HepG2 (cell line): ENCODE data around the gene WEE1. TPM values are rescaled to one million over a fixed set of nuclear protein-coding genes. Genes with fewer than 3 reads are reported as not detected.

ENCODE experiments used
- ATM ChIP-seq: fragments of 450-650 bp; IDR thresholded peaks from 2 replicates; pipeline ENCODE4 v1.7.1; 2017; ENCODE audit warnings: mild to moderate bottlenecking, borderline replicate concordance
- DRAP1 ChIP-seq: IDR thresholded peaks from 2 replicates; pipeline ENCODE4 v1.6.1; 2016; ENCODE audit warnings: missing genetic modification reagents, missing compliant biosample characterization
- FIP1L1 ChIP-seq: fragments of 200-400 bp; formaldehyde crosslinking; IDR thresholded peaks from 2 replicates; pipeline ENCODE4 v1.6.1; 2018; ENCODE audit warnings: low read depth, mild to moderate bottlenecking, low read length, moderate library complexity, borderline replicate concordance; ENCODE audit not compliant: insufficient read depth
- HIC2 ChIP-seq: sonication (generic); formaldehyde crosslinking; IDR thresholded peaks from 2 replicates; pipeline ENCODE4 v1.9.0; 2022; ENCODE audit warnings: low read depth, missing genetic modification reagents
- HOXD1 ChIP-seq: sonication (generic); formaldehyde crosslinking; IDR thresholded peaks from 2 replicates; pipeline ENCODE4 v1.5.0; 2020; ENCODE audit warnings: missing genetic modification reagents
- KLF12 ChIP-seq: sonication (generic); formaldehyde crosslinking; IDR thresholded peaks from 2 replicates; pipeline ENCODE4 v1.4.0; 2020; ENCODE audit warnings: missing genetic modification reagents, borderline replicate concordance
- LCORL ChIP-seq, 2 experiments: fragments of 450-650 bp in 1 of 2; sonication (generic) in 1 of 2; formaldehyde crosslinking in 1 of 2; IDR thresholded peaks; 2 replicates each; pipeline versions ENCODE4 v1.5.0 to v1.6.1; 2017 to 2020; ENCODE audit warnings: antibody characterized with exemption in 1 of 2, missing genetic modification reagents in 1 of 2
- NONO ChIP-seq, 2 experiments: fragments of 450-650 bp in 1 of 2; sonication (generic) in 1 of 2; formaldehyde crosslinking in 1 of 2; IDR thresholded peaks in 1 of 2; conservative IDR thresholded peaks in 1 of 2; 2 replicates each; pipeline versions ENCODE4 v1.6.1 to v1.8.0; 2017 to 2022; ENCODE audit warnings: mild to moderate bottlenecking in 1 of 2, missing genetic modification reagents in 1 of 2, moderate library complexity in 1 of 2
- NPAS2 ChIP-seq: sonication (generic); formaldehyde crosslinking; IDR thresholded peaks from 2 replicates; pipeline ENCODE4 v1.8.0; 2022; ENCODE audit warnings: mild to moderate bottlenecking, missing genetic modification reagents, borderline replicate concordance
- PHF21A ChIP-seq: sonication (generic); formaldehyde crosslinking; IDR thresholded peaks from 2 replicates; pipeline ENCODE4 v1.5.0; 2020; ENCODE audit warnings: mild to moderate bottlenecking, missing genetic modification reagents
- RARG ChIP-seq: sonication (generic); formaldehyde crosslinking; IDR thresholded peaks from 2 replicates; pipeline ENCODE4 v1.4.0; 2020; ENCODE audit warnings: low read depth, mild to moderate bottlenecking, missing genetic modification reagents
- RFX5 ChIP-seq: IDR thresholded peaks from 2 replicates; pipeline ENCODE4 v1.6.1; 2011; ENCODE audit warnings: low read depth, low read length, improper control_type of control experiment
- SOX5 ChIP-seq: IDR thresholded peaks from 2 replicates; pipeline ENCODE4 v1.6.1; 2016; ENCODE audit warnings: borderline replicate concordance
- STAG1 ChIP-seq: sonication (generic); formaldehyde crosslinking; IDR thresholded peaks from 2 replicates; pipeline ENCODE4 v1.4.0; 2020; ENCODE audit warnings: missing genetic modification reagents
- ZIK1 ChIP-seq: sonication (generic); formaldehyde crosslinking; IDR thresholded peaks from 2 replicates; pipeline ENCODE4 v1.5.0; 2020; ENCODE audit warnings: mild to moderate bottlenecking, low read depth, missing genetic modification reagents, borderline replicate concordance
- ZNF207 ChIP-seq: fragments of 450-650 bp; IDR thresholded peaks from 2 replicates; pipeline ENCODE4 v1.6.1; 2016; ENCODE audit warnings: antibody characterized with exemption, borderline replicate concordance
- ZNF331 ChIP-seq: sonication (generic); formaldehyde crosslinking; IDR thresholded peaks from 2 replicates; pipeline ENCODE4 v1.4.0; 2020; ENCODE audit warnings: missing genetic modification reagents
- ZNF605 ChIP-seq: sonication (generic); formaldehyde crosslinking; IDR thresholded peaks from 2 replicates; pipeline ENCODE4 v1.8.0; 2022; ENCODE audit warnings: mild to moderate bottlenecking, missing genetic modification reagents
- ZXDC ChIP-seq: sonication (generic); formaldehyde crosslinking; IDR thresholded peaks from 2 replicates; pipeline ENCODE4 v1.5.0; 2020; ENCODE audit warnings: mild to moderate bottlenecking, missing genetic modification reagents
- polyA plus RNA-seq, 8 experiments: library from polyadenylated mRNA; depleted of rRNA in 3 of 8; stranded (reverse) in 7 of 8; unstranded in 1 of 8; fragments of >200 nt; fragmentation: Illumina TruSeq in 4 of 8; extraction: Trizol in 4 of 8; gene quantifications; 2 replicates each; pipeline versions ENCODE4 v1.2.1 to v1.2.3, GENCODE V29; 2011 to 2016; ENCODE audit warnings: low read depth in 4 of 8, missing spikeins in 1 of 8, mixed read lengths in 1 of 8; ENCODE audit not compliant: insufficient read depth in 1 of 8
- total RNA-seq, 5 experiments: library from RNA; depleted of rRNA; stranded (reverse); fragments of >200 nt; fragmentation: Illumina TruSeq; extraction: Trizol; gene quantifications; 2 replicates each; pipeline ENCODE4 v1.2.3, GENCODE V29; 2016; ENCODE audit warnings: low read depth in 1 of 5
- TF ChIP-seq, protein P1 (sequence below): sonication (generic); formaldehyde crosslinking; IDR thresholded peaks from 2 replicates; pipeline ENCODE4 v1.8.1; 2023; ENCODE audit warnings: missing genetic modification reagents, inconsistent platforms, borderline replicate concordance

Gene WEE1
- total and polyA plus RNA-seq, 2 of the 13 experiments (the other 11 are each of a cell fraction or from before 2014, with no cell fraction given): 31.4 to 63.7 TPM

- TF ChIP-seq HIC2 (CRISPR knock-in tag) (no peak), ZIK1 (CRISPR knock-in tag) (no peak), SOX5 (CRISPR knock-in tag) (peak; percentile 85), ZNF331 (CRISPR knock-in tag) (peak; percentile 88), ZNF207 (no peak), ATM (peak; percentile 90; the same call in 1 of the 2 replicates), NPAS2 (no peak), HOXD1 (peak; percentile 24; the same call in 1 of the 2 replicates), LCORL (IDR thresholded peaks at IDR 0.05) (0 out of 2 replicates have a peak, but pooled peaks have one; percentile 70), LCORL (CRISPR knock-in tag; IDR thresholded peaks at IDR 0.05) (peak; percentile 53; the same call in 1 of the 2 replicates), RFX5 (peak; percentile 48; the same call in 1 of the 2 replicates), STAG1 (CRISPR knock-in tag) (peak; percentile 27), NONO (IDR thresholded peaks at IDR 0.05) (no peak), NONO (CRISPR knock-in tag; conservative IDR thresholded peaks at IDR 0.05) (peak; percentile 88), DRAP1 (CRISPR knock-in tag) (peak; percentile 79), ZXDC (CRISPR knock-in tag) (no peak), KLF12 (peak; percentile 82; the same call in 1 of the 2 replicates), ZNF605 (0 out of 2 replicates have a peak, but pooled peaks have one; percentile 54), FIP1L1 (no peak), PHF21A (CRISPR knock-in tag) (peak; percentile 89), RARG (CRISPR knock-in tag) (no peak)
- TF ChIP-seq, protein P1, sequence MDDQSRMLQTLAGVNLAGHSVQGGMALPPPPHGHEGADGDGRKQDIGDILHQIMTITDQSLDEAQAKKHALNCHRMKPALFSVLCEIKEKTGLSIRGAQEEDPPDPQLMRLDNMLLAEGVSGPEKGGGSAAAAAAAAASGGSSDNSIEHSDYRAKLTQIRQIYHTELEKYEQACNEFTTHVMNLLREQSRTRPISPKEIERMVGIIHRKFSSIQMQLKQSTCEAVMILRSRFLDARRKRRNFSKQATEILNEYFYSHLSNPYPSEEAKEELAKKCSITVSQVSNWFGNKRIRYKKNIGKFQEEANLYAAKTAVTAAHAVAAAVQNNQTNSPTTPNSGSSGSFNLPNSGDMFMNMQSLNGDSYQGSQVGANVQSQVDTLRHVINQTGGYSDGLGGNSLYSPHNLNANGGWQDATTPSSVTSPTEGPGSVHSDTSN: no peak
These were observed 4.4 kb upstream of the WEE1 start (continued) for GRCh38 chr11:9568854-9569587.
